ENCODE data around the gene SAPCD2.

SAPCD2 gene

DNA sequence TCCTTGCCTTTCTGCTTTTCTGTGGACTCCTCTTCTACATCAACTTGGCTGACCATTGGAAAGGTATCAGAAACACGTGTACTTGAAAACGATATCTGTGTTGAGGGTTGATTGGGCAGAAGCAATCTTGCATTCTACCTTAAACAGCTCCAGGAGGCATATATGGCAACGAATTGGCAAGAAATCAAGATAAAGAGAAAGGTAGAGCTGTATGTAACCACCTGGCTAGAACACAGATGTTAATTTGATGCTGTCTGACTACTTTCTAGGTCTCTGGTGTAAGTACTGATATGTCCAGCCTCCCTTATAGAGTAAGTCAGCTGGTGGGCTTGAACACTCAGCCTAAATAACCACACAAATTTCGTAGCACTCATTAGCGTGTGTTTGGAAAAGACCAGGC, 17.8 kb upstream of the SAPCD2 start:
- H3K4me1 ChIP-seq (ENCODE audit: control insufficient read depth, low read length) = peaks cover 22% of the 10 kb centered on the region
- no peaks in the 10 kb centered on the region for H3K9me3 ChIP-seq (ENCODE audit: control insufficient read depth, insufficient read depth, low read length)
- H3K36me3 ChIP-seq (ENCODE audit: control insufficient read depth, low read length) = peaks cover 25% of the 10 kb centered on the region
- peaks cover 3% of the 10 kb centered on the region; the same call in 1 of the 2 replicates for H3F3A ChIP-seq (ENCODE audit: control insufficient read depth, insufficient read depth)
- peak overlapping the region; percentile 93 for H3K4me3 ChIP-seq (ENCODE audit: low read length)
- H3K79me2 ChIP-seq (ENCODE audit: control insufficient read depth, low read length) = peaks cover 17% of the 10 kb centered on the region
- TF ChIP-seq EZH2phosphoT487 (IDR thresholded peaks at IDR 0.05; ENCODE audit: borderline replicate concordance, low read length) (no peak), CTCF (IDR thresholded peaks at IDR 0.05; ENCODE audit: low read depth, low read length, poor library complexity, severe bottlenecking) (no peak)
- H4K20me1 ChIP-seq (ENCODE audit: control insufficient read depth, insufficient read depth, low read depth, low read length) = no peaks in the 10 kb centered on the region
- H3K4me2 ChIP-seq (ENCODE audit: low read length) = peak overlapping the region; percentile 97
- H3K27me3 ChIP-seq (ENCODE audit: control insufficient read depth, low read length) = no peaks in the 10 kb centered on the region
- no peaks in the 10 kb centered on the region for H3K9me2 ChIP-seq (replicated peaks; ENCODE audit: control insufficient read depth, low read length)
- H3K27ac ChIP-seq (ENCODE audit: low read depth, low read length) = no peak overlapping the region

GRCh38 chr9:137087409-137087925, 17.1 kb upstream of the SAPCD2 start:
- Histone ChIP-seq H4K20me1 (ENCODE audit: control insufficient read depth, insufficient read depth, low read depth, low read length) (no peaks in the 10 kb centered on the region), H3K79me2 (ENCODE audit: control insufficient read depth, low read length) (peaks cover 17% of the 10 kb centered on the region), H3F3A (ENCODE audit: control insufficient read depth, insufficient read depth) (peaks cover 3% of the 10 kb centered on the region; the same call in 1 of the 2 replicates), H3K4me1 (ENCODE audit: control insufficient read depth, low read length) (peaks cover 22% of the 10 kb centered on the region), H3K9me3 (ENCODE audit: control insufficient read depth, insufficient read depth, low read length) (no peaks in the 10 kb centered on the region), H3K4me3 (ENCODE audit: low read length) (peak overlapping the region; percentile 93), H3K27ac (ENCODE audit: low read depth, low read length) (peak overlapping the region; percentile 58), H3K36me3 (ENCODE audit: control insufficient read depth, low read length) (peaks cover 25% of the 10 kb centered on the region), H3K9me2 (replicated peaks; ENCODE audit: control insufficient read depth, low read length) (no peaks in the 10 kb centered on the region), H3K27me3 (ENCODE audit: control insufficient read depth, low read length) (no peaks in the 10 kb centered on the region), H3K4me2 (ENCODE audit: low read length) (peak overlapping the region; percentile 97)
- TF ChIP-seq CTCF (IDR thresholded peaks at IDR 0.05; ENCODE audit: low read depth, low read length, poor library complexity, severe bottlenecking) (no peak), EZH2phosphoT487 (IDR thresholded peaks at IDR 0.05; ENCODE audit: borderline replicate concordance, low read length) (no peak)

GRCh38 chr9:137086531-137087408, 16.4 kb upstream of the SAPCD2 start, which contains the start of gene MAN1B1:
Gene MAN1B1, plus strand, starts transcription at chr9:137086985. Its CDS starts 15 bp downstream, at chr9:137087000.
- Histone ChIP-seq H3K79me2 (ENCODE audit: control insufficient read depth, low read length) (peaks cover 17% of the 10 kb centered on the region), H3K9me2 (replicated peaks; ENCODE audit: control insufficient read depth, low read length) (no peaks in the 10 kb centered on the region), H3K4me3 (ENCODE audit: low read length) (peak within 1 kb of the TSS; percentile 93), H3K27ac (ENCODE audit: low read depth, low read length) (peak within 1 kb of the TSS; percentile 58), H3K36me3 (ENCODE audit: control insufficient read depth, low read length) (peaks cover 29% of the 10 kb centered on the region), H3F3A (ENCODE audit: control insufficient read depth, insufficient read depth) (peaks cover 3% of the 10 kb centered on the region; the same call in 1 of the 2 replicates), H3K4me1 (ENCODE audit: control insufficient read depth, low read length) (peaks cover 22% of the 10 kb centered on the region), H3K27me3 (ENCODE audit: control insufficient read depth, low read length) (no peaks in the 10 kb centered on the region), H3K4me2 (ENCODE audit: low read length) (peak within 1 kb of the TSS; percentile 99), H4K20me1 (ENCODE audit: control insufficient read depth, insufficient read depth, low read depth, low read length) (no peaks in the 10 kb centered on the region), H3K9me3 (ENCODE audit: control insufficient read depth, insufficient read depth, low read length) (no peaks in the 10 kb centered on the region)
- TF ChIP-seq CTCF (IDR thresholded peaks at IDR 0.05; ENCODE audit: low read depth, low read length, poor library complexity, severe bottlenecking) = no peak
- TF ChIP-seq EZH2phosphoT487 (IDR thresholded peaks at IDR 0.05; ENCODE audit: borderline replicate concordance, low read length) = no peak
